HG03025 (cell line): ENCODE results near the gene SSTR3.

Source experiments
- ATAC-seq: cut with Tn5 transposase; IDR thresholded peaks from one replicate; pipeline ENCODE4 v1.9.1; 2021; ENCODE audit warnings: mild to moderate bottlenecking, moderate library complexity; ENCODE audit not compliant: unreplicated experiment, low FRiP score

SSTR3 gene

GRCh38 chr22:37229805-37230672 is 17.8 kb upstream of the SSTR3 start:
- ATAC-seq = no peak

- ATAC-seq = no peak
These were observed 16.9 kb upstream of the SSTR3 start for GRCh38 chr22:37229012-37229804.

GRCh38 chr22:37228106-37229011 is 16.1 kb upstream of the SSTR3 start:
- no peak for ATAC-seq

GRCh38 chr22:37226514-37226913 is 14.2 kb upstream of the SSTR3 start:
- ATAC-seq = no peak

- no peak for ATAC-seq
These were observed 13.8 kb upstream of the SSTR3 start for GRCh38 chr22:37226087-37226486.

GRCh38 chr22:37225481-37225880 is 13.2 kb upstream of the SSTR3 start:
- ATAC-seq = no peak

GRCh38 chr22:37224757-37225420 is 12.6 kb upstream of the SSTR3 start:
- ATAC-seq = no peak

GRCh38 chr22:37223965-37224551 is 11.8 kb upstream of the SSTR3 start:
- no peak for ATAC-seq

- no peak for ATAC-seq
These were observed 10.2 kb upstream of the SSTR3 start for GRCh38 chr22:37222440-37222971.

- no peak for ATAC-seq
These were observed 9.4 kb upstream of the SSTR3 start for GRCh38 chr22:37221424-37222333.

GRCh38 chr22:37220543-37220981 is 8.3 kb upstream of the SSTR3 start:
- no peak for ATAC-seq

- ATAC-seq = peak; percentile 25
These were observed 7.3 kb upstream of the SSTR3 start for GRCh38 chr22:37219533-37219932.

GRCh38 chr22:37218771-37219411 is 6.6 kb upstream of the SSTR3 start:
- peak; percentile 70 for ATAC-seq

- no peak for ATAC-seq
These were observed 6.1 kb upstream of the SSTR3 start for GRCh38 chr22:37218399-37218770.

GRCh38 chr22:37215890-37216289 is 3.6 kb upstream of the SSTR3 start:
- ATAC-seq = no peak

GRCh38 chr22:37214731-37215030 is 2.4 kb upstream of the SSTR3 start:
- ATAC-seq = no peak

- no peak for ATAC-seq
These were observed 1.9 kb upstream of the SSTR3 start for GRCh38 chr22:37213941-37214730.
